ENCODE results near the gene FAM219A.

GRCh38 chr9:34370970-34371880, 87.1 kb downstream of the FAM219A start:
- TF ChIP-seq, protein P1, sequence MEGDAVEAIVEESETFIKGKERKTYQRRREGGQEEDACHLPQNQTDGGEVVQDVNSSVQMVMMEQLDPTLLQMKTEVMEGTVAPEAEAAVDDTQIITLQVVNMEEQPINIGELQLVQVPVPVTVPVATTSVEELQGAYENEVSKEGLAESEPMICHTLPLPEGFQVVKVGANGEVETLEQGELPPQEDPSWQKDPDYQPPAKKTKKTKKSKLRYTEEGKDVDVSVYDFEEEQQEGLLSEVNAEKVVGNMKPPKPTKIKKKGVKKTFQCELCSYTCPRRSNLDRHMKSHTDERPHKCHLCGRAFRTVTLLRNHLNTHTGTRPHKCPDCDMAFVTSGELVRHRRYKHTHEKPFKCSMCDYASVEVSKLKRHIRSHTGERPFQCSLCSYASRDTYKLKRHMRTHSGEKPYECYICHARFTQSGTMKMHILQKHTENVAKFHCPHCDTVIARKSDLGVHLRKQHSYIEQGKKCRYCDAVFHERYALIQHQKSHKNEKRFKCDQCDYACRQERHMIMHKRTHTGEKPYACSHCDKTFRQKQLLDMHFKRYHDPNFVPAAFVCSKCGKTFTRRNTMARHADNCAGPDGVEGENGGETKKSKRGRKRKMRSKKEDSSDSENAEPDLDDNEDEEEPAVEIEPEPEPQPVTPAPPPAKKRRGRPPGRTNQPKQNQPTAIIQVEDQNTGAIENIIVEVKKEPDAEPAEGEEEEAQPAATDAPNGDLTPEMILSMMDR (tag by site-specific recombination; IDR thresholded peaks at IDR 0.05) = no peak
- TF ChIP-seq ZNF580 (tag by site-specific recombination; IDR thresholded peaks at IDR 0.05) (no peak), TRIM28 (IDR thresholded peaks at IDR 0.05; ENCODE audit: borderline replicate concordance, low read length) (no peak), KLF9 (tag by site-specific recombination; IDR thresholded peaks at IDR 0.05; ENCODE audit: low read depth) (no peak), ZNF585B (tag by site-specific recombination; IDR thresholded peaks at IDR 0.05) (no peak), BCL11B (tag by site-specific recombination; IDR thresholded peaks at IDR 0.05; ENCODE audit: low read depth) (no peak), ZNF561 (tag by site-specific recombination; IDR thresholded peaks at IDR 0.05; ENCODE audit: borderline replicate concordance) (no peak), ZNF274 (IDR thresholded peaks at IDR 0.05; ENCODE audit: low read length) (no peak), ZNF274 (tag by site-specific recombination; IDR thresholded peaks at IDR 0.05; ENCODE audit: borderline replicate concordance) (no peak), ZBTB21 (tag by site-specific recombination; IDR thresholded peaks at IDR 0.05) (no peak), ZNF362 (tag by site-specific recombination; IDR thresholded peaks at IDR 0.05) (no peak), ZNF404 (tag by site-specific recombination; IDR thresholded peaks at IDR 0.05) (no peak), ZNF501 (tag by site-specific recombination; IDR thresholded peaks at IDR 0.05) (no peak)
- TF ChIP-seq, protein P2, sequence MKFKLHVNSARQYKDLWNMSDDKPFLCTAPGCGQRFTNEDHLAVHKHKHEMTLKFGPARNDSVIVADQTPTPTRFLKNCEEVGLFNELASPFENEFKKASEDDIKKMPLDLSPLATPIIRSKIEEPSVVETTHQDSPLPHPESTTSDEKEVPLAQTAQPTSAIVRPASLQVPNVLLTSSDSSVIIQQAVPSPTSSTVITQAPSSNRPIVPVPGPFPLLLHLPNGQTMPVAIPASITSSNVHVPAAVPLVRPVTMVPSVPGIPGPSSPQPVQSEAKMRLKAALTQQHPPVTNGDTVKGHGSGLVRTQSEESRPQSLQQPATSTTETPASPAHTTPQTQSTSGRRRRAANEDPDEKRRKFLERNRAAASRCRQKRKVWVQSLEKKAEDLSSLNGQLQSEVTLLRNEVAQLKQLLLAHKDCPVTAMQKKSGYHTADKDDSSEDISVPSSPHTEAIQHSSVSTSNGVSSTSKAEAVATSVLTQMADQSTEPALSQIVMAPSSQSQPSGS (tag by site-specific recombination; IDR thresholded peaks at IDR 0.05; ENCODE audit: low read depth) = no peak

Data from HEK293 (cell line).